Fibroblast of lung (primary cell): ENCODE results near the gene ETV6. TPM values are rescaled to one million over a fixed set of nuclear protein-coding genes. Genes with fewer than 3 reads are reported as not detected.

Experiments
- DNase-seq, 2 donors: peaks; one replicate each; pipeline versions ENCODE4 v3.0.0 to v3.0.0-alpha.2; 2010; ENCODE audit warnings: low read depth in 2 of 2
- H2AFZ ChIP-seq: 2 replicates; pipeline ENCODE4 v1.5.1; 2012; ENCODE audit warnings: low read length, control low read depth, inconsistent platforms
- H3K27ac ChIP-seq: 2 replicates; pipeline ENCODE4 v1.5.1; 2011; ENCODE audit warnings: low read length, control low read depth; ENCODE audit not compliant: insufficient read depth
- H3K27me3 ChIP-seq: 2 replicates; pipeline ENCODE4 v1.5.1; 2011; ENCODE audit warnings: mild to moderate bottlenecking, low read length; ENCODE audit not compliant: control insufficient read depth, insufficient read depth
- H3K36me3 ChIP-seq: 2 replicates; pipeline ENCODE4 v1.5.1; 2011; ENCODE audit warnings: low read length; ENCODE audit not compliant: control insufficient read depth, insufficient read depth
- H3K4me1 ChIP-seq: 2 replicates; pipeline ENCODE4 v1.5.1; 2011; ENCODE audit warnings: low read length; ENCODE audit not compliant: control insufficient read depth, insufficient read depth; ENCODE audit errors: extremely low read depth
- H3K4me2 ChIP-seq: 2 replicates; pipeline ENCODE4 v1.5.1; 2011; ENCODE audit warnings: low read length, control low read depth; ENCODE audit not compliant: insufficient read depth; ENCODE audit errors: extremely low read depth
- H3K4me3 ChIP-seq, 4 experiments: fragments of 200-600 bp in 1 of 4; sonication (generic) in 1 of 4; replicated peaks in 1 of 4; 2 replicates each; pipeline ENCODE4 v1.5.1; 2011 to 2016; ENCODE audit warnings: low read length in 4 of 4, low read depth in 3 of 4, mild to moderate bottlenecking in 3 of 4, control low read depth in 2 of 4, inconsistent platforms in 1 of 4, mixed read lengths in 1 of 4; ENCODE audit not compliant: insufficient read depth in 1 of 4; ENCODE audit errors: control extremely low read depth in 1 of 4
- H3K79me2 ChIP-seq: 2 replicates; pipeline ENCODE4 v1.5.1; 2012; ENCODE audit warnings: mild to moderate bottlenecking, low read length, inconsistent platforms; ENCODE audit not compliant: control insufficient read depth, insufficient read depth
- H3K9ac ChIP-seq: 2 replicates; pipeline ENCODE4 v1.5.1; 2011; ENCODE audit warnings: mild to moderate bottlenecking, low read length, control low read depth; ENCODE audit not compliant: insufficient read depth
- H3K9me3 ChIP-seq: 2 replicates; pipeline ENCODE4 v1.5.1; 2012; ENCODE audit warnings: low read depth, low read length; ENCODE audit not compliant: control insufficient read depth, insufficient read depth
- H4K20me1 ChIP-seq: 2 replicates; pipeline ENCODE4 v1.5.1; 2011; ENCODE audit warnings: low read length; ENCODE audit not compliant: control insufficient read depth, insufficient read depth; ENCODE audit errors: extremely low read depth
- EZH2 ChIP-seq: IDR thresholded peaks from 2 replicates; pipeline ENCODE4 v1.5.1; 2012; ENCODE audit warnings: low read length, control low read depth, mild to moderate bottlenecking; ENCODE audit errors: missing control alignments
- polyA plus RNA-seq, 2 donors: library from polyadenylated mRNA; depleted of rRNA in 1 of 2; stranded (reverse) in 1 of 2; unstranded in 1 of 2; fragments of >200 nt; gene quantifications; 2 replicates each; pipeline ENCODE4 v1.2.1, GENCODE V29; 2011 to 2012; ENCODE audit warnings: missing spikeins in 1 of 2
- total RNA-seq: library from RNA; depleted of rRNA; stranded (reverse); fragments of >200 nt; gene quantifications from 2 replicates; pipeline ENCODE4 v1.2.1, GENCODE V29; 2014
- TF ChIP-seq, protein P1 (sequence below), 2 donors: IDR thresholded peaks in 1 of 2; conservative IDR thresholded peaks in 1 of 2; 1 replicate in 1 of 2; 2 replicates in 1 of 2; pipeline ENCODE4 v1.5.1; 2011 to 2012; ENCODE audit warnings: low read length in 2 of 2, control low read depth in 1 of 2, inconsistent platforms in 1 of 2, low read depth in 1 of 2, mild to moderate bottlenecking in 1 of 2

ETV6 gene
- total and polyA plus RNA-seq, 2 donors (not counting 1 experiment from before 2014, with no cell fraction given) = 4.3 to 8.9 TPM

DNA sequence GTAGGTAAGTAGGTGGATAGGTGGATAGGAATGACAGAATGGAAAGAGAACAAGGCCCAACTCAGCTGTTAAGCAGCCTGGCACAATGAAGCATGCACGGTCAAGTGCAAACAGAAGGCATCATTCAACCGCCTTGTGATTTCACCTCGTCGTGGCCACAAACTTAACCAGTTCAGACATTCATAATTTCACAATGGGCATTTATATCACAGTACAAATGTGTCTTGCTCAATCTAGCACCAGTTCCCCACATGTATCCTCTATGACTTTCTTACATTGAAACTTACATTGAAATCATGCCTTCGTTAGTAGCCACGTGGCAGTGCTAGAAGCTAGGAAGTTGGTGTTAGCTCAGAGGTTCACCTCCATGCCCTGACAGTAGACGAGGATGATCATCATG, 207.5 kb downstream of the ETV6 start:
- Histone ChIP-seq H4K20me1 (no peaks in the 10 kb centered on the region), H3K79me2 (no peaks in the 10 kb centered on the region), H3K4me2 (no peak overlapping the region), H3K9ac (no peak overlapping the region), H3K27me3 (no peaks in the 10 kb centered on the region), H3K36me3 (no peaks in the 10 kb centered on the region), H3K9me3 (no peaks in the 10 kb centered on the region), H2AFZ (no peak overlapping the region), H3K27ac (no peak overlapping the region), H3K4me1 (no peaks in the 10 kb centered on the region), H3K4me3 (no peak overlapping the region)
- no peak for TF ChIP-seq EZH2
- DNase-seq = no peak

- Histone ChIP-seq H3K79me2 (no peaks in the 10 kb centered on the region), H3K4me2 (no peak overlapping the region), H3K9ac (no peak overlapping the region), H3K27me3 (no peaks in the 10 kb centered on the region), H3K36me3 (no peaks in the 10 kb centered on the region), H4K20me1 (no peaks in the 10 kb centered on the region), H3K4me1 (peaks cover 10% of the 10 kb centered on the region), H3K9me3 (no peaks in the 10 kb centered on the region), H2AFZ (no peak overlapping the region), H3K27ac (no peak overlapping the region), H3K4me3 (no peak overlapping the region)
- no peak for DNase-seq
- no peak for TF ChIP-seq EZH2
- TF ChIP-seq, protein P1, sequence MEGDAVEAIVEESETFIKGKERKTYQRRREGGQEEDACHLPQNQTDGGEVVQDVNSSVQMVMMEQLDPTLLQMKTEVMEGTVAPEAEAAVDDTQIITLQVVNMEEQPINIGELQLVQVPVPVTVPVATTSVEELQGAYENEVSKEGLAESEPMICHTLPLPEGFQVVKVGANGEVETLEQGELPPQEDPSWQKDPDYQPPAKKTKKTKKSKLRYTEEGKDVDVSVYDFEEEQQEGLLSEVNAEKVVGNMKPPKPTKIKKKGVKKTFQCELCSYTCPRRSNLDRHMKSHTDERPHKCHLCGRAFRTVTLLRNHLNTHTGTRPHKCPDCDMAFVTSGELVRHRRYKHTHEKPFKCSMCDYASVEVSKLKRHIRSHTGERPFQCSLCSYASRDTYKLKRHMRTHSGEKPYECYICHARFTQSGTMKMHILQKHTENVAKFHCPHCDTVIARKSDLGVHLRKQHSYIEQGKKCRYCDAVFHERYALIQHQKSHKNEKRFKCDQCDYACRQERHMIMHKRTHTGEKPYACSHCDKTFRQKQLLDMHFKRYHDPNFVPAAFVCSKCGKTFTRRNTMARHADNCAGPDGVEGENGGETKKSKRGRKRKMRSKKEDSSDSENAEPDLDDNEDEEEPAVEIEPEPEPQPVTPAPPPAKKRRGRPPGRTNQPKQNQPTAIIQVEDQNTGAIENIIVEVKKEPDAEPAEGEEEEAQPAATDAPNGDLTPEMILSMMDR (conservative IDR thresholded peaks at IDR 0.05 in 1 of 2, IDR thresholded peaks at IDR 0.05 in 1 of 2; ENCODE audit: low read depth in 1 of 2, low read length in 2 of 2) = no peak
Measured at GRCh38 chr12:11859705-11860425, 210.4 kb downstream of the ETV6 start.

DNA sequence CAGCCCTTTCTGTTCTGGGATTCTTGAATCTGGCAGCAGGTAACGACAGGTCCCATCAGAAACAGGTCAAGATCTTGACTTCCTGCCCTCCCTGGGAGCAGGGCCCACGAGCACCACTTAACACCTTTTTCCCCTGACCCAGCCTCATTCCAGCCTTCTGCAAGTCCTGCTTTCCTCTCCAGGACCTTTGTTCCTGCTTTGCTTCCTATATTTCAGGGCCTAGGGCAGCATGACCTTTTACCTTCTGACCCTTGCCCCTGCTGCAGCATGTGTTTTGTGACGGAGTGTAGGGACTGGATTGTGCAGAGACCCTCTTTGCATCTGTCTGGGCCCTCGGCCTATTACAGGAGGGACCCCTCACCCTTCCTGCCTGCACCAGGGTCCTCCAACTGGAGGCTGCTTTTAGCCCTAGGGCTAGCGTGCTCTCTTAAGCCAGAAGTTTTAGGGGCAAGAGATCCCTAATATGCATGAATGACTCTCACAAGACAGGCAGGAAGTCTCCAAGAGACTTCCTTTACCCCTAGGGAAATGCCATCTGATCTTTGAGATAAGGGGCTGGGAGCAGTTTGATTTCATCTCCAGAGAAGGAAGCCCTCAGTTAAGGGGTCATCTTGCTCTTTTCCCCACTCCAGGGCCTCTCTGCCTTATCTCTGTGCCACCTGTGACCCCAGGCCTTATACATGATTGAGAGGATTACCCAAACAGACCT, 211.8 kb downstream of the ETV6 start:
- H3K27me3 ChIP-seq = no peaks in the 10 kb centered on the region
- TF ChIP-seq, protein P1 (conservative IDR thresholded peaks at IDR 0.05 in 1 of 2, IDR thresholded peaks at IDR 0.05 in 1 of 2; ENCODE audit: low read depth in 1 of 2, low read length in 2 of 2) = no peak
- TF ChIP-seq EZH2 = no peak
- H3K79me2 ChIP-seq = no peaks in the 10 kb centered on the region
- no peaks in the 10 kb centered on the region for H4K20me1 ChIP-seq
- no peak overlapping the region for H3K27ac ChIP-seq
- H3K9ac ChIP-seq = no peak overlapping the region
- H3K4me2 ChIP-seq = no peak overlapping the region
- no peak overlapping the region for H2AFZ ChIP-seq
- H3K9me3 ChIP-seq = no peaks in the 10 kb centered on the region
- H3K4me3 ChIP-seq = no peak overlapping the region
- no peak for DNase-seq
- H3K4me1 ChIP-seq = peaks cover 10% of the 10 kb centered on the region
- H3K36me3 ChIP-seq = no peaks in the 10 kb centered on the region
